ENCODE measurements around the gene KIF1C.

GRCh38 chr17:4966844-4967538, 30.8 kb upstream of the KIF1C start:
- TF ChIP-seq CTCF (IDR thresholded peaks at IDR 0.05) (no peak), EZH2 (IDR thresholded peaks at IDR 0.05) (no peak), EZH2phosphoT487 (IDR thresholded peaks at IDR 0.05) (no peak)

All from neural progenitor cell (in vitro differentiated cells).